Measurements from ENCODE around the gene SMIM23. TPM values are rescaled to one million over a fixed set of nuclear protein-coding genes. Genes with fewer than 3 reads are reported as not detected.

Gene SMIM23
- polyA plus RNA-seq, 2 of the 4 experiments (the other 2 are of a cell fraction) = not detected

GRCh38 chr5:171759777-171760176 lies 25.8 kb upstream of the SMIM23 start:
- ATAC-seq (no peak), FAIRE-seq (no peak), DNase-seq (ENCODE audit: low read depth in 1 of 2, low spot score in 1 of 2) (no peak)
- Histone ChIP-seq H3K4me2 (no peak overlapping the region), H3K4me3 (no peak overlapping the region), H3K27ac (no peak overlapping the region), H3K9me3 (no peaks in the 10 kb centered on the region), H3K4me1 (peaks cover 11% of the 10 kb centered on the region; the same call in 2 of the 3 replicates)
- ChIA-PET POLR2A (no interaction called here), CTCF (interaction anchor here (0.6 to 1.7 kb wide), 2 partner anchors 130 to 823 kb away, joined by 4 to 5 read pairs; no protein-coding TSS in a partner anchor)
- 75% methylated on average over 1 of the region's 1 CpG for WGBS (ENCODE audit: missing lambda C conversion rate)
- TF ChIP-seq ZFP36 (IDR thresholded peaks at IDR 0.05; ENCODE audit: borderline replicate concordance, partially characterized antibody) (no peak), CBX8 (IDR thresholded peaks at IDR 0.05) (no peak), NR3C1 (IDR thresholded peaks at IDR 0.05) (no peak), USF2 (IDR thresholded peaks at IDR 0.05) (no peak), HES2 (IDR thresholded peaks at IDR 0.05) (no peak), FOSB (CRISPR knock-in tag; IDR thresholded peaks at IDR 0.05) (no peak)

- ATAC-seq = no peak
- FAIRE-seq = no peak
- CTCF ChIA-PET = no interaction called here
Observed at GRCh38 chr5:171762021-171762608, 23.5 kb upstream of the SMIM23 start.

GRCh38 chr5:171762903-171763302 lies 22.7 kb upstream of the SMIM23 start:
- FAIRE-seq (no peak), DNase-seq (ENCODE audit: low read depth in 1 of 2, low spot score in 1 of 2) (no peak), ATAC-seq (no peak)
- peaks cover 5% of the 10 kb centered on the region; the same call in 2 of the 3 replicates for H3K4me1 ChIP-seq
- H3K4me3 ChIP-seq = no peak overlapping the region
- 78% methylated on average over 15 of the region's 20 CpGs for WGBS (ENCODE audit: missing lambda C conversion rate)
- H3K4me2 ChIP-seq = no peak overlapping the region
- CTCF ChIA-PET = no interaction called here
- H3K27ac ChIP-seq = no peak overlapping the region
- POLR2A ChIA-PET = no interaction called here
- TF ChIP-seq CHD4 (IDR thresholded peaks at IDR 0.05; ENCODE audit: borderline replicate concordance) (no peak), EP300 (IDR thresholded peaks at IDR 0.05) (no peak), RARB (CRISPR knock-in tag; IDR thresholded peaks at IDR 0.05) (no peak), MYC (IDR thresholded peaks at IDR 0.05; ENCODE audit: borderline replicate concordance, low read length) (no peak), BHLHE40 (IDR thresholded peaks at IDR 0.05; ENCODE audit: low read depth, low read length) (no peak), FOSB (CRISPR knock-in tag; IDR thresholded peaks at IDR 0.05) (no peak), PHF8 (IDR thresholded peaks at IDR 0.05; ENCODE audit: borderline replicate concordance, low read depth) (no peak), FOXS1 (CRISPR knock-in tag; IDR thresholded peaks at IDR 0.05) (no peak), HOXA7 (CRISPR knock-in tag; IDR thresholded peaks at IDR 0.05) (no peak), JUNB (IDR thresholded peaks at IDR 0.05) (no peak), ZFP36 (IDR thresholded peaks at IDR 0.05; ENCODE audit: borderline replicate concordance, partially characterized antibody) (no peak), CTCF (IDR thresholded peaks at IDR 0.05) (no peak), HDAC2 (IDR thresholded peaks at IDR 0.05) (no peak), ZC3H11A (IDR thresholded peaks at IDR 0.05) (no peak), TP53 (CRISPR knock-in tag; IDR thresholded peaks at IDR 0.05) (no peak), BCL3 (IDR thresholded peaks at IDR 0.05) (no peak), REST (IDR thresholded peaks at IDR 0.05) (no peak)
- peaks cover 20% of the 10 kb centered on the region for H3K9me3 ChIP-seq

More at GRCh38 chr5:171762021-171762608, 23.5 kb upstream of the SMIM23 start:
- Histone ChIP-seq H3K4me2 (no peak overlapping the region), H3K4me1 (peaks cover 11% of the 10 kb centered on the region; the same call in 2 of the 3 replicates), H3K9me3 (peaks cover 12% of the 10 kb centered on the region; the same call in 2 of the 3 replicates), H3K27ac (no peak overlapping the region), H3K4me3 (no peak overlapping the region)
- POLR2A ChIA-PET = no interaction called here
- 71% methylated on average over 11 of the region's 11 CpGs for WGBS (ENCODE audit: missing lambda C conversion rate)
- no peak for TF ChIP-seq TP53 (CRISPR knock-in tag; IDR thresholded peaks at IDR 0.05)
- no peak for TF ChIP-seq BCL3 (IDR thresholded peaks at IDR 0.05)
- TF ChIP-seq PHF8 (IDR thresholded peaks at IDR 0.05; ENCODE audit: borderline replicate concordance, low read depth) = no peak
- TF ChIP-seq ZNF302 (CRISPR knock-in tag; IDR thresholded peaks at IDR 0.05) = no peak
- no peak for DNase-seq (ENCODE audit: low read depth in 1 of 2, low spot score in 1 of 2)

Measured in A549 (cell line).